H1 (cell line): ENCODE measurements around the gene SBF1. TPM values are rescaled to one million over a fixed set of nuclear protein-coding genes. Genes with fewer than 3 reads are reported as not detected.

Experiments used
- CTCF ChIA-PET: fragments of 300-600 bp; sonication (Branson Sonifier 250); formaldehyde crosslinking; loops from one replicate; lab custom pipeline; 2021; ENCODE audit not compliant: partially characterized antibody; lab: Charles Lee
- POLR2A ChIA-PET: fragments of 300-600 bp; sonication (Branson Sonifier 250); formaldehyde crosslinking; loops from one replicate; lab custom pipeline; 2021; ENCODE audit warnings: inconsistent platforms; ENCODE audit not compliant: partially characterized antibody; lab: Charles Lee
- DNase-seq, 2 experiments: peaks; one replicate each; pipeline versions ENCODE4 v3.0.0 to v3.0.0-alpha.2; 2010 to 2022; ENCODE audit warnings: low spot score in 2 of 2, low read depth in 1 of 2, mixed read lengths in 1 of 2
- FAIRE-seq: peaks from 2 replicates; lab custom pipeline; 2011; peaks lifted over from hg19 to GRCh38; lab: Jason Lieb, UNC
- H2AFZ ChIP-seq: 2 replicates; pipeline ENCODE4 v1.8.1; 2012; ENCODE audit warnings: low read length, inconsistent platforms
- H2AK5ac ChIP-seq: 2 replicates; pipeline ENCODE4 v1.6.1; 2013; ENCODE audit warnings: low read depth, low read length
- H2BK120ac ChIP-seq: replicated peaks from 2 replicates; pipeline ENCODE3; 2013; ENCODE audit warnings: low read depth, low read length, inconsistent platforms
- H2BK12ac ChIP-seq: 2 replicates; pipeline ENCODE4 v1.6.1; 2013; ENCODE audit warnings: low read depth, low read length
- H2BK15ac ChIP-seq: 2 replicates; pipeline ENCODE4 v1.6.1; 2013; ENCODE audit warnings: low read length
- H2BK20ac ChIP-seq: 2 replicates; pipeline ENCODE4 v1.6.1; 2013; ENCODE audit warnings: low read length
- H2BK5ac ChIP-seq: 2 replicates; pipeline ENCODE4 v1.6.1; 2013; ENCODE audit warnings: low read depth, low read length
- H3K14ac ChIP-seq: 2 replicates; pipeline ENCODE4 v1.6.1; 2013; ENCODE audit warnings: inconsistent platforms; ENCODE audit not compliant: insufficient read length
- H3K18ac ChIP-seq: 2 replicates; pipeline ENCODE4 v1.6.1; 2013; ENCODE audit warnings: low read length; ENCODE audit errors: extremely low read depth
- H3K23ac ChIP-seq: 2 replicates; pipeline ENCODE4 v1.6.1; 2013; ENCODE audit warnings: inconsistent platforms; ENCODE audit not compliant: insufficient read length
- H3K23me2 ChIP-seq: 2 replicates; pipeline ENCODE4 v1.6.1; 2013; ENCODE audit warnings: low read depth, low read length
- H3K27ac ChIP-seq: 2 replicates; pipeline ENCODE4 v1.6.1; 2011; ENCODE audit warnings: low read depth, low read length, inconsistent platforms
- H3K27me3 ChIP-seq, 4 experiments: replicated peaks in 1 of 4; 1 replicate in 1 of 4; 2 replicates in 3 of 4; pipeline versions ENCODE4 v1.6.1 to v1.8.1; 2011 to 2013; ENCODE audit warnings: low read length in 3 of 4, mild to moderate bottlenecking in 3 of 4, inconsistent platforms in 2 of 4, mixed read lengths in 2 of 4, moderate library complexity in 1 of 4; ENCODE audit not compliant: control insufficient read depth in 3 of 4, insufficient read depth in 3 of 4; ENCODE audit errors: extremely low read depth in 1 of 4
- H3K36me3 ChIP-seq, 4 experiments: 2 replicates each; pipeline versions ENCODE4 v1.6.1 to v1.8.1; 2011 to 2013; ENCODE audit warnings: mild to moderate bottlenecking in 4 of 4, low read length in 3 of 4, moderate library complexity in 2 of 4, control low read depth in 1 of 4, inconsistent platforms in 1 of 4; ENCODE audit not compliant: insufficient read depth in 4 of 4, control insufficient read depth in 2 of 4
- H3K4ac ChIP-seq: replicated peaks from 2 replicates; pipeline ENCODE3; 2013; ENCODE audit warnings: low read length, low read depth, mixed read lengths, inconsistent platforms; ENCODE audit not compliant: insufficient read length
- H3K4me1 ChIP-seq, 4 experiments: replicated peaks in 1 of 4; 1 replicate in 1 of 4; 2 replicates in 3 of 4; pipeline versions ENCODE4 v1.6.1 to v1.8.1; 2011 to 2013; ENCODE audit warnings: low read length in 3 of 4, inconsistent platforms in 2 of 4, mixed read lengths in 1 of 4; ENCODE audit not compliant: insufficient read depth in 4 of 4, control insufficient read depth in 3 of 4
- H3K4me2 ChIP-seq, 2 experiments: 2 replicates each; pipeline versions ENCODE4 v1.6.1 to v1.8.1; 2011 to 2013; ENCODE audit warnings: low read depth in 2 of 2, low read length in 2 of 2, control low read depth in 1 of 2, inconsistent platforms in 1 of 2, mild to moderate bottlenecking in 1 of 2; ENCODE audit not compliant: insufficient read depth in 1 of 2
- H3K4me3 ChIP-seq, 4 experiments: fragments of 200-600, 300-600 bp in 1 of 4; sonication (generic), shearing (Covaris generic), sonication (Bioruptor Twin) in 1 of 4; 2 replicates each; pipeline versions ENCODE4 v1.5.1 to v1.8.1; 2011 to 2016; ENCODE audit warnings: low read length in 4 of 4, low read depth in 3 of 4, control low read depth in 2 of 4, inconsistent platforms in 2 of 4, mild to moderate bottlenecking in 2 of 4, mixed read lengths in 1 of 4, moderate library complexity in 1 of 4; ENCODE audit not compliant: insufficient read depth in 2 of 4; ENCODE audit errors: extremely low read depth in 1 of 4
- H3K56ac ChIP-seq: replicated peaks from 2 replicates; pipeline ENCODE3; 2013; ENCODE audit warnings: low read depth, mild to moderate bottlenecking, mixed read lengths, low read length, inconsistent platforms; ENCODE audit not compliant: insufficient read length
- H3K79me1 ChIP-seq: 2 replicates; pipeline ENCODE4 v1.6.1; 2013; ENCODE audit warnings: low read depth, low read length, control low read depth
- H3K79me2 ChIP-seq, 2 experiments: 2 replicates each; pipeline versions ENCODE4 v1.6.1 to v1.8.1; 2012 to 2013; ENCODE audit warnings: low read length in 2 of 2, mild to moderate bottlenecking in 2 of 2, inconsistent platforms in 1 of 2; ENCODE audit not compliant: insufficient read depth in 2 of 2, control insufficient read depth in 1 of 2
- H3K9ac ChIP-seq, 4 experiments: replicated peaks in 1 of 4; 1 replicate in 1 of 4; 2 replicates in 3 of 4; pipeline versions ENCODE4 v1.6.1 to v1.8.1; 2011 to 2013; ENCODE audit warnings: low read depth in 3 of 4, low read length in 3 of 4, control low read depth in 2 of 4, mild to moderate bottlenecking in 2 of 4, moderate library complexity in 2 of 4, inconsistent platforms in 1 of 4; ENCODE audit errors: extremely low read depth in 1 of 4
- H3K9me3 ChIP-seq, 2 experiments: 2 replicates each; pipeline versions ENCODE4 v1.6.1 to v1.8.1; 2012 to 2013; ENCODE audit warnings: mild to moderate bottlenecking in 2 of 2, moderate library complexity in 2 of 2, control low read depth in 1 of 2, inconsistent platforms in 1 of 2, low read depth in 1 of 2, low read length in 1 of 2, mixed read lengths in 1 of 2; ENCODE audit not compliant: insufficient read depth in 2 of 2
- H4K20me1 ChIP-seq, 2 experiments: replicated peaks in 1 of 2; 2 replicates each; pipeline versions ENCODE3 to v1.8.1; 2011 to 2013; ENCODE audit warnings: inconsistent platforms in 2 of 2, low read length in 2 of 2, mild to moderate bottlenecking in 1 of 2; ENCODE audit not compliant: insufficient read depth in 2 of 2, control insufficient read depth in 1 of 2
- H4K5ac ChIP-seq: 2 replicates; pipeline ENCODE4 v1.6.1; 2013; ENCODE audit warnings: low read length, low read depth, mixed read lengths, inconsistent platforms; ENCODE audit not compliant: insufficient read length
- H4K8ac ChIP-seq: 2 replicates; pipeline ENCODE4 v1.8.0; 2013; ENCODE audit warnings: mild to moderate bottlenecking, moderate library complexity, low read length, inconsistent platforms; ENCODE audit not compliant: insufficient read depth; ENCODE audit errors: extremely low read depth
- H4K91ac ChIP-seq: replicated peaks from 2 replicates; pipeline ENCODE3; 2013; ENCODE audit warnings: low read length, mixed read lengths, inconsistent platforms; ENCODE audit not compliant: insufficient read length
- BRCA1 ChIP-seq: IDR thresholded peaks from 2 replicates; pipeline ENCODE4 v1.6.1; 2012; ENCODE audit warnings: low read depth, low read length, improper control_type of control experiment
- NANOG ChIP-seq: IDR thresholded peaks from 2 replicates; pipeline ENCODE4 v1.6.1; 2011; ENCODE audit warnings: low read length, low read depth, mild to moderate bottlenecking, inconsistent platforms; ENCODE audit not compliant: insufficient read depth, poor library complexity, severe bottlenecking
- PHF8 ChIP-seq: fragments of 200-600 bp; sonication (generic); conservative IDR thresholded peaks from 2 replicates; pipeline ENCODE4 v1.7.1; 2012; ENCODE audit warnings: low read depth, mild to moderate bottlenecking, inconsistent platforms, low read length, moderate library complexity
- SIRT6 ChIP-seq: IDR thresholded peaks from one replicate; pipeline ENCODE4 v1.7.1; 2012; ENCODE audit warnings: low read length, inconsistent platforms
- WGBS, 2 experiments: shearing (Covaris generic) in 1 of 2; methylation state at CpG; one replicate each; pipeline versions ENCODE4 v1.1.6 to v1.1.7; 2013 to 2015; ENCODE audit warnings: low lambda C conversion rate in 2 of 2, mixed read lengths in 2 of 2, inconsistent platforms in 1 of 2, low coverage in 1 of 2, missing lambda C conversion rate in 1 of 2; ENCODE audit not compliant: insufficient replicate concordance in 2 of 2, insufficient coverage in 1 of 2, insufficient read length in 1 of 2; ENCODE audit errors: extremely low coverage in 1 of 2, missing lambda C conversion rate in 1 of 2; 5-methylcytosine and 5-hydroxymethylcytosine counted together
- polyA plus RNA-seq, 7 experiments: library from polyadenylated mRNA; depleted of rRNA in 3 of 7; stranded (reverse) in 5 of 7; unstranded in 2 of 7; fragments of >200 nt in 5 of 7; fragments of 200-250 nt in 2 of 7; gene quantifications; 1 replicate in 5 of 7; 2 replicates in 1 of 7; 4 replicates in 1 of 7; pipeline versions ENCODE4 v1.2.1 to v1.2.3, GENCODE V29; 2011 to 2013; ENCODE audit warnings: missing spikeins in 2 of 7, mixed read lengths in 2 of 7
- total RNA-seq: library from RNA; stranded (reverse); fragmentation: NEBNext Ultra II Directional; extraction: Animal tissue kit (Norgen Biotek cat#: 25700); gene quantifications from 2 replicates; pipeline ENCODE4 v1.2.1, GENCODE V29; 2021
- TF ChIP-seq, protein P1 (sequence below): IDR thresholded peaks from 2 replicates; pipeline ENCODE4 v1.6.1; 2011; ENCODE audit warnings: low read length, improper control_type of control experiment

Gene SBF1
- total and polyA plus RNA-seq, 2 of the 8 experiments (the other 6 are each of a cell fraction or from before 2014, with no cell fraction given) = 29.1 to 71.5 TPM

DNA sequence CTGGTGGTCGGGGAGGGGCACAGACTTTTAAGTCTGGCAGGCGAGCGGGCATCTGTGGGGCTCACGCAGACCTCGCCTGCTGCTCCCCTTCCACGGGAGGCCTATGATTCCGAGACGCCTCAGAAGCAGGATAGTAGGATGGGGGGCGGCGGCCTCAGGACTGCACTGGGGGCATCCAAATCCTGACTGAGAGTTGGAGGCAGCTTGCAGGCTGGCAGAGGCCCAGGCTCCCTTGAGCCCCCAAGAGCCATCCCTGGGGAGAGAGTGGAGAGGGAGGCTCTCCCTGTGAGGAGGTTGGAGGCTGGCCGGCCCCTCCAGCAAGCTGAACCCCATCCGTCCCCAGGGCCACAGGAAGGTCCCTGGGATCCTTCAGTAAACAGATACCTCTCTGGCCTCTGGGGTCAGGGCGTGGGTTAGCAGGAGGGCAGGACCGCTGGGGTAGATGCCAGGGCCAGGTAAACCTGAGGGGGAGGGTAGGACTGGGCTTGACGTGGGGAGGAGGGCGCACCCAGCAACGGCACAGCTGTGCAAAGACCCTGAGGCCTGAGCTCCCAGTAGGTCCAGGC lies 33.3 kb downstream of the SBF1 start:
- no peak overlapping the region for H3K18ac ChIP-seq
- H2BK12ac ChIP-seq = no peak overlapping the region
- no peak overlapping the region for H3K4me3 ChIP-seq
- H3K4me2 ChIP-seq = no peak overlapping the region
- H2BK20ac ChIP-seq = no peak overlapping the region
- H4K5ac ChIP-seq = no peak overlapping the region
- no peak overlapping the region for H3K27ac ChIP-seq
- no peak overlapping the region for H2BK15ac ChIP-seq
- no peak overlapping the region for H3K14ac ChIP-seq
- H3K23ac ChIP-seq = no peak overlapping the region
- ChIA-PET POLR2A (interaction anchor here (0.9 to 2.8 kb wide), 6 partner anchors 11 to 196 kb away, joined by 3 to 9 read pairs (median 4); partner anchors contain the start of gene SCO2), CTCF (interaction anchor here (0.9 to 2.8 kb wide), 3 partner anchors 10 to 57 kb away, joined by 3 to 22 read pairs (median 4); no protein-coding TSS in a partner anchor)
- no peaks in the 10 kb centered on the region for H3K79me1 ChIP-seq
- no peak for DNase-seq
- no peak overlapping the region for H2BK120ac ChIP-seq
- no peak overlapping the region for H4K8ac ChIP-seq
- no peak overlapping the region for H3K9ac ChIP-seq
- H4K91ac ChIP-seq = no peak overlapping the region
- no peaks in the 10 kb centered on the region for H3K9me3 ChIP-seq
- peaks cover 0 to 9% (median 4%) of the 10 kb centered on the region in 4 experiments; a peak in 5 of 7 replicates for H3K4me1 ChIP-seq
- H2BK5ac ChIP-seq = no peak overlapping the region
- H2AK5ac ChIP-seq = no peak overlapping the region
- TF ChIP-seq SIRT6 = no peak
- no peak for TF ChIP-seq PHF8
- TF ChIP-seq, protein P1, sequence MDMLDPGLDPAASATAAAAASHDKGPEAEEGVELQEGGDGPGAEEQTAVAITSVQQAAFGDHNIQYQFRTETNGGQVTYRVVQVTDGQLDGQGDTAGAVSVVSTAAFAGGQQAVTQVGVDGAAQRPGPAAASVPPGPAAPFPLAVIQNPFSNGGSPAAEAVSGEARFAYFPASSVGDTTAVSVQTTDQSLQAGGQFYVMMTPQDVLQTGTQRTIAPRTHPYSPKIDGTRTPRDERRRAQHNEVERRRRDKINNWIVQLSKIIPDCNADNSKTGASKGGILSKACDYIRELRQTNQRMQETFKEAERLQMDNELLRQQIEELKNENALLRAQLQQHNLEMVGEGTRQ = no peak
- no peak for TF ChIP-seq BRCA1
- no peak for TF ChIP-seq NANOG
- H3K79me2 ChIP-seq = no peaks in the 10 kb centered on the region
- H3K56ac ChIP-seq = no peak overlapping the region
- 91% methylated on average over 14 of the region's 17 CpGs; no CpG with 5 or more reads in 1 of the 2 experiments for WGBS, 2 experiments
- peaks cover 11 to 20% of the 10 kb centered on the region in 2 experiments for H4K20me1 ChIP-seq
- no peaks in the 10 kb centered on the region for H3K23me2 ChIP-seq
- H3K4ac ChIP-seq = no peak overlapping the region
- FAIRE-seq = no peak
- no peaks in the 10 kb centered on the region for H3K27me3 ChIP-seq
- peaks cover 5 to 29% (median 16%) of the 10 kb centered on the region in 4 experiments for H3K36me3 ChIP-seq
- H2AFZ ChIP-seq = no peak overlapping the region
